NCI-H510A treated with DMSO at 0.1 percent for 48 hours (cell line): ENCODE data around the gene CYBC1.

ENCODE experiments used
- DNase-seq: peaks from one replicate; lab custom pipeline; 2025; lab: John Stamatoyannopoulos, UW

The CYBC1 gene

GRCh38 chr17:82450357-82451106 is at the start of gene CYBC1:
CYBC1 (minus strand) TSS chr17:82450752; CDS start chr17:82449254, 1,498 bp downstream.
- peak; percentile 93 for DNase-seq

- no peak for DNase-seq
Measured at GRCh38 chr17:82497483-82498405, 47.2 kb upstream of the CYBC1 start.

- peak; percentile 78 for DNase-seq
Measured at GRCh38 chr17:82496529-82497434, 46.2 kb upstream of the CYBC1 start.

GRCh38 chr17:82495844-82496528 is 45.4 kb upstream of the CYBC1 start:
- peak; percentile 89 for DNase-seq

GRCh38 chr17:82494236-82495055 is 43.9 kb upstream of the CYBC1 start:
- DNase-seq: peak; percentile 85

GRCh38 chr17:82493226-82493781 is 42.8 kb upstream of the CYBC1 start:
- DNase-seq: no peak

GRCh38 chr17:82492643-82493225 is 42.2 kb upstream of the CYBC1 start:
- no peak for DNase-seq

- DNase-seq: no peak
Measured at GRCh38 chr17:82491533-82491932, 41.0 kb upstream of the CYBC1 start.

GRCh38 chr17:82491196-82491530 is 40.6 kb upstream of the CYBC1 start:
- DNase-seq: no peak

- peak; percentile 80 for DNase-seq
Measured at GRCh38 chr17:82490512-82491195, 40.1 kb upstream of the CYBC1 start.

GRCh38 chr17:82489851-82490511 is 39.4 kb upstream of the CYBC1 start:
- peak; percentile 80 for DNase-seq

GRCh38 chr17:82489117-82489516 is 38.6 kb upstream of the CYBC1 start:
- DNase-seq: no peak

- no peak for DNase-seq
Measured at GRCh38 chr17:82487910-82488309, 37.4 kb upstream of the CYBC1 start.

- no peak for DNase-seq
Measured at GRCh38 chr17:82486231-82487094, 35.9 kb upstream of the CYBC1 start.

GRCh38 chr17:82483836-82484235 is 33.3 kb upstream of the CYBC1 start:
- no peak for DNase-seq

GRCh38 chr17:82483204-82483660 is 32.7 kb upstream of the CYBC1 start:
- no peak for DNase-seq

- DNase-seq: no peak
Measured at GRCh38 chr17:82480318-82480717, 29.8 kb upstream of the CYBC1 start.

GRCh38 chr17:82479602-82480001 is 29.1 kb upstream of the CYBC1 start:
- DNase-seq: no peak
